TTC549 (cell line): ENCODE measurements around the gene GSE1.

Experiments
- FAIRE-seq: peaks from 2 replicates; lab custom pipeline; 2012; peaks lifted over from hg19 to GRCh38; lab: Jason Lieb, UNC

The GSE1 gene

DNA sequence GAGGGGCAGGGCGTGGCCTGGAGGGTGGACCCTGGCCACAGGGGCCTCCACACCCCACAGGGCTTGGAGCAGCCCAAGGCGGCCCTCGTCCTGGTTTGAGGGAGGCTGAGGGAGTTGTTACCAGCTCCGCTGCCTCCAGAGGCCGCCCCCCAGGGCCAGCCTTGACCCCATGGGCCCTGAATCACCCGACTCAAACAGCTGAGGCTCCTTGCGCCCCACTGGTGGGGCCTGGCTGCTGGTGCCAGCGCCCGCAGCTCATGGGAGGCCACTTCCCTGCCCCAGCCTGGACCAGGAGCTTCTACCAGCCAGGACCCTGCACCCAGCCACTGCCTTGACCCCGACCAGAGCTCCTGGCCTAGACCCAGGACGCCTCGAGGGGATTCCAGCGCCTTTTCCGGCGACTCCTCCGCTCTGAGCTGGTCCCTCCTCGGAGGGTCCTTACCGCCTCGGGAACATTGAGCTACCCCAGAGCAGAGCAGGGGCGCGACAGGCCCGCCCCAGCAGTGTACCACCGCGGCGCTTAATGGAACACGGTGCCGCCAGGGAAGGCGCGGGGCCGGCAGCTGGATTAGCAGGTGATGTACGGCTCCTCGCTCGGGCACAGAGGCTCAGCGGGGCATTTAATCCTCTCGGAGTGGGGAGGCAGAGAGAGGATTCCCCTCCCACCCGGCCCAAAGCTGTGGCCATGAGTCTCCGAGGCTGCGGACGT lies 37.2 kb downstream of the GSE1 start:
- no peak for FAIRE-seq

DNA sequence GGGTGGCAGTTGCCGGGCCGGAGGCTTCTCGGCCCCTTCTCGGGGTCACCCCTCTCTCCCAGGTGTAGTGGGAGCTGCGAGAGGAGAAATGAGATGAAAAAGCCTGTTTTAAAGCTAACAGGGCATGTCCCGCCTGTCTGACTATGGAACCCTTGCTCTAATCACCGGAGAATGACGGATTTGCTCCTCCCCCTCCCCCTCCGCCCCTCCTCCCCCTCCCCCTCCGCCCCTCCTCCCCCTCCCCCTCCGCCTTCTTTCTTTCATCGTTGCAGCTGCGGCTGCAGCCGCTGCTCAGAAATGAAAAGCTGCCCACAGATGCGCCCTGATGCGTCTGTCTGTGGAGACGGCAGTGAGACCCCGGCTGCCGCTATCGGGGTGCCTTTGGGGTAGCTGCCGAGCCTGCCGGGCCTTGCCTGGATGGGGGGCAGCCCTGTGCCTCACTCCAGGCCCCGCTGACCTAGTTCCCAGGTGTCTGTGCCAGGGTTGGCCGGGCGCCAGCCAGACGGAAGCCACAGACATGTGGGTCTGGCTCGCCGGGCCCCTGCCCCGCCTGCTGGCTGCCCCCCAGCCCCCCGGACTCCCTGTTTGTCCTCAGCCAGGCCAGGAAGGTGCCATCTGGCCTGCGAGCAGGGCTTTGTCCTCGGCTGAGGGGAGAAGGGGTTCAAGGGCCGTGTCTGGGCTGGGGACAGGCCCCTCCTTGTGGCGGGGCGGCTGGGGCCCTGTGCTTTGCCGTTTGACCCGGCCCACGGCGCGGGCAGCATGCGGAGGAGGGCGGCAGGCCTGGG lies 37.9 kb downstream of the GSE1 start:
- no peak for FAIRE-seq

DNA sequence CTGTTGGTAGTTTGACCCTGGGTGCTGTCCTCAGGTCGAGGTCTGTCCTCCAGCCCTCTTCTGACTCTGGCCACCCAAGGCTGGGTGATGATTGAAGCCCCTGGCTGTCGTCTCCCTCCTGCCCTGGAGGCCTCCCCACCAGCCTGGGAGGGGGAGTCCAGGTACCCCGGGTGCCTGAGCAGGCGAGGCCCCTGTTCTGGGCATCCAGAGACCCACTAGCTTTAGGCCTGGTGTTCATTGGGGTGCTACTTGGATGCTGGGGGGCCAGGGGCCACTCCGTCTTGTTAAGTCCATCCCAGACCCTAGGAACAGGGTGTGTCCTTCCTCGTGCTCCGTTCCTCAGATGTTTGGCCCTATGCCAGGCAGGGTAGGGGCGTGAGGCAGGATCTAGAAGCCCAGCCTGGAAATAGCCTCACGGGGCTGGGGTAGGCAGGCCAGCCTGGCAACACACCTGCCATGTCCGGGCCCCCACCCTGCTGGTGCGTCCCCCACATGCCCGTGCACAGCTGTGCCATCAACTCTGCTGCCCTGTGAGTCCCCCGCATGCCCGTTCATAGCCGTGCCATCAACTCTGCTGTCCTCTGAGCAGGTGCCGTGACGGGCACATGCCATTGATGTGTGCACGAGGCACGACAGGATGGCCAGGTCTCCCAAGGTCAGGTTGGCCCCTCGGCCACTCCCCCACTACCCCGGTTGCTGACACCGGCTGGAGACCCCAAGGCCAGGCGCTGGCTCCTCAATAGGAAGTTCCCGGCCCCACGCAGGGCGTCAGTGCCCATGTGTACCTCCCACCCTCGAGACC lies 38.7 kb downstream of the GSE1 start:
- no peak for FAIRE-seq

DNA sequence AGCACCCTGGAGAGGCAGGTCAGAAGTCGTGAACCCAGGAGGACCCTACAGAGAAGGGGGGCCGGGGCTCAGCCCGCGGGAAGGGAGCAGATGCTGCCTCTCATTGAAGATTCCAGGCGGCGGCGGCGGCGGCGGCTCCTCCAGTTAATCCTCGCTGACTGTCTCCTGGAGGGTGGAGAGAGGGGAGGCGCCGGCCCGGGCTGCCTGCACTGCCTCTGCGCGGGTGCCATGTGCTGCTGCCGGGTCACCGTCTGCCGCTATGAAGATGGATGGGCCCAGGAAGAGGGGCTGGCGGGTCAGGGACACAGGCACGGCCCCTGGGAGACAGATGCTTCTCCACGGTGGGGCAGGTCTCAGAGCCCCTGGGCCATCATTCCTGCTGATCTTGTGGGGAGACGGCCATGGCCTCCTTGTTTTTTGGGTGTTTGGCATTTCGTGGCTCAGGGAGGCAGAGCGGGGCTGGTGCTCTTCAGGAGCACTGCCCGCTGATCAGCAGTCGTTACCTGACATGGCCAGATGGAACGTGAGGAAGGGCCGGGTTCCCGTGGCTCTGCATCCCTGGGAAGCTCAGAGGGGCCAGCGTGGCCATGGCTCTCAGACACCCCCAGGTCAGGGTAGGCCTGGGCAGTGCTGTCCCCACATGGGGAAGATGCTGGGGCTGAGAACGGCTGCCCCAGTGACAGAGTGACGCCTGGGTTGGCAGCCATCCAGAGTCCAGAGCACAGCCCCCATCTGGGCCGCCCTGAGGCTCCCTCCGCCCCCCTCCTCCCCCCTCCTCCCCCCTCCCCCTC lies 39.5 kb downstream of the GSE1 start:
- no peak for FAIRE-seq

DNA sequence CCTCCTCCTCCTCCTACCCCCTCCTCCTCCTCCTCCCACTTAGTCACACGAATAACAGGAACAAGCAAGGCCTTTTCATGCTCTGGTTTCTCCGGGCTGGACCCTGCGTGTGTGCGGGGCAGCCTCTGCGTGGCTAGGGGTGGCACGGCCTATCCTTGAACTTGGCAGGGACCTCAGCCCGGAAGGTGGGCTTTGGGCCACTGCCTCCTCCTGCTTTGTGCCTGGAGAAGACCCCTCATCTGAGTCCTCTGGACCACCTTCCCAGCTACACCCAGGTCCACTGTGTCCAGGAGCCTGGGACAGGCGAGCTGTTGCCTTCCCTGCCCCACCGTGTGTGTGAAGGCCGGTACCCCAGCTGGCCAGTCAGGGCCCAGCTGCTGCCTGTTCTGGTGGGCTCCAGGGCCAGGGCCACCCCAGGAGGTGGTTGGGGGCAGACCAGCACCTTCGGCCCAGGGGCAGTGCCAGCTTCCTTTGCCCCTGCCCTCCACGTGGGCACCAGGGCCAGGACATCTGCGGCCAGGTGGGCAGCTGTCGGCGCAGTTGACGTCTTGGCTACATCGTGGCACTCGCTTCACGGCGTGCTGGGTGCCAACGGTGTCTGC lies 40.3 kb downstream of the GSE1 start:
- no peak for FAIRE-seq

DNA sequence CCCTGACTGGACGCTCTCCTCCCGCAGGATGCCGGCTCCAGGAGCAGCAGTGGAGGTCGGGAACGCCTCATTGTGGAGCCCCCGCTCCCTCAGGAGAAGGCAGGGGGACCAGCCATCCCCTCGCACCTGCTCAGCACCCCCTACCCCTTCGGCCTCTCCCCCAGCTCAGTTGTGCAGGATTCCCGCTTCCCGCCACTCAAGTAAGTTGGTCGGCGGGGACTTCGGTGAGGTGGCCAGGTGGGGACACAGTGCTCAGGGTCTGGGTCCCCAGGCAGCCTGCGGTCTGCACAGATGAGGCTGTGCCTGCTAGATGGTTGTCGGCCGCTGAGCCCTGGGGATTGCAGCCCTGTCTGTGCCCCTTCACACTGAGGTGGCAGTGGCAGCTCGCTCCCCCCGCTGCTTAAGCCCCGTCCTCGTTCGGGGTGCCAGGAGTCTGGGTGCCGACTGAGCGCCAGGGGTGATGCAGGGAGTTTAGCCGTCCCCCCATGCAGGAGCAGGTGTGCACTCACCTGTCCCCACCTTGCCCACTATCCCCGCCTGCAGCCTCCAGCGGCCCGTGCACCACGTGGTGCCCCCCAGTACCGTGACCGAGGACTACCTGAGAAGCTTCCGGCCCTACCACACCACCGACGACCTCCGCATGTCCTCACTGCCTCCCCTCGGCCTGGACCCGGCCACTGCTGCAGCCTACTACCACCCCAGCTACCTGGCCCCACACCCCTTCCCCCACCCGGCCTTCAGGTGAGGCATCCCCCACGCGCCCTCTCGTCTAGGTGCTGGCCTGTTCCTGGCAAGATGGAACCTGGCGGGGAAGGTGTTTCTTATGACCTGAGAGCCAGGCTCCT lies 41.4 kb downstream of the GSE1 start:
- FAIRE-seq: no peak

DNA sequence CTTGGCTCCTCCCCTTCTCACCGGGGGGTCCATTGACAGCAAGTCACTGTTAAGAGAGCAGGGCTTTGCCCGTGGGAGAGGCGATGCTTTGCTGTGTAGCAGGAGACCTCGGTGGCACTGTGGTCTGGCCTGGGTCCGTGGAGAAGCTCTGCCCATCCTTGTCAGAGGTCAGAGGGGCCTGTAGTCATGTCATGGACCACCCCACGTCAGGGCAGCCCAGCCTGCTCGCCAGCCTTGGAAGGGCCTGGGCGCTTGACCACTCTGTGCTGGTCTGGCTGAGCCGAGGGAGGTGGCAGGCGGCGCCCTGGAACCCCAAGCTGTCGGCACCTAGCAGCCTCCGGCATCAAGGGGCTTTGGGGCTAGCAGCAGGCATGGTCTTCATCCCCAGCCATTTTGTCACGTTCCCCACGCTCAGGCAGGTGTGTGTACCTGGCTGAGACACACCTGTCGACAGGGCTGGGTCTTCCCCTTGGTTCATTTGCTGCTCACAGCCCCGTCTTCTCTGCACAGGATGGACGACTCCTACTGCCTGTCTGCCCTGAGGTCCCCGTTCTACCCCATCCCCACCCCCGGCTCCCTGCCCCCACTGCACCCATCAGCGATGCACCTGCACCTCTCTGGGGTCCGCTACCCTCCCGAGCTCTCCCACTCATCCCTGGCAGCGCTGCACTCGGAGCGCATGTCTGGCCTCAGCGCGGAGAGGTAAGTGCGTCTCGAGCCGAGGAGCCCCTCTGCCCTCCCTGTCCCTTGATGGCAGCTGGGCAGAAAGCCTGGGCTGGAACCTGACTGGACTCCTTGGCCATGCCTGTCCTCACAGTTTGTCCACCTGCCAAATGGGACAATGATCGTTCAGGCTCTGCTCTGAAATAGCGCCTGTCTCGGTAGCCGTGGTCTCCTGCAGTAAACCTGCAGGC lies 42.4 kb downstream of the GSE1 start:
- FAIRE-seq: no peak

DNA sequence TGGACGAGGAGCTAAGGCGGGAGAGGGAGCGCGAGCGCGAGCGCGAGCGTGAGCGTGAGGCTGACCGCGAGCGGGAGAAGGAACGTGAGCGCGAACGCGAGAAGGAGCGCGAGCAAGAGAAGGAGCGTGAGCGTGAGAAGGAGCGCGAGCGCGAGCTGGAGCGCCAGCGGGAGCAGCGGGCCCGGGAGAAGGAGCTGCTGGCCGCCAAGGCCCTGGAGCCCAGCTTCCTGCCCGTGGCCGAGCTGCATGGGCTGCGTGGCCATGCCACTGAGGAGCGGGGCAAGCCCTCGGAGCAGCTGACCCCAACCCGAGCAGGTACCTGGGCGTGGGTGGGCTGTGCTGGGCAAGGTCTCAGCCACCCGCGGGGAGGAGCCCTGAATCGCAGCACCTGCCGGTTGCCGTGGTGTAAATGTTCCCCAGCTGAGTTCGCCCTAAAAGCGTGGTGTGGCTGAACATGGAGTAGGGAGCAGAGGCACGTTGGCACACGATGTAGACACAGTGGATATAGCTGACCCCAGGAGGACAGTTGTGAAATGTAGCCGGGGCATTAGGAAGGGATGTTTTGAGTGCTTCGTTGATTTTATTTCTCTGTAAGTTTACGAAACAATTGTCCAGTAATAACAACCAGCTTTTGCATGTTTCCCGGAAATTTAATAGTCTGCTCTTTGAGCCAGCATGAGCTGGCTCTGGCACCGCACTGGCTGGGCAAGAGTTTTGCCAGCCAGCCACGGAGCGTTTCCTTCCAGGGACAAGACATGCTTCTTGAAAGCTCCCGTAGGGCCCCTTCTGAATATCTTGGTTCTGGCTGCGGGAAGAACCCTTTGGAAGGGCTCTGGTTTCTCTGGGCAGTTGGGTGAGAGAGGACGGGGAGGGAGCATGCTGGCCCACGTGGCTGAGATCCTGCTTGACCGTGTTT lies 43.5 kb downstream of the GSE1 start:
- no peak for FAIRE-seq

DNA sequence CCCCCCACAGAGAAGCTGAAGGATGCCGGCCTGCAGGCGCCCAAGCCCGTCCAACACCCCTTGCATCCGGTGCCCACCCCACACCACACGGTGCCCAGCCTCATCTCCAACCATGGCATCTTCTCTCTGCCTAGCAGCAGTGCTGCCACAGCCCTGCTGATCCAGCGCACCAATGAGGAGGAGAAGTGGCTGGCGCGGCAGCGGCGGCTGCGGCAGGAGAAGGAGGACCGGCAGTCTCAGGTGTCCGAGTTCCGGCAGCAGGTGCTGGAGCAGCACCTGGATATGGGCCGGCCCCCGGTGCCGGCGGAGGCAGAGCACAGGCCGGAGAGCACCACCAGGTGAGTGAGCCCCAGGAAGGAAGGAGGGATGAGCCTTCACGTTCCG lies 44.1 kb downstream of the GSE1 start:
- FAIRE-seq: no peak

DNA sequence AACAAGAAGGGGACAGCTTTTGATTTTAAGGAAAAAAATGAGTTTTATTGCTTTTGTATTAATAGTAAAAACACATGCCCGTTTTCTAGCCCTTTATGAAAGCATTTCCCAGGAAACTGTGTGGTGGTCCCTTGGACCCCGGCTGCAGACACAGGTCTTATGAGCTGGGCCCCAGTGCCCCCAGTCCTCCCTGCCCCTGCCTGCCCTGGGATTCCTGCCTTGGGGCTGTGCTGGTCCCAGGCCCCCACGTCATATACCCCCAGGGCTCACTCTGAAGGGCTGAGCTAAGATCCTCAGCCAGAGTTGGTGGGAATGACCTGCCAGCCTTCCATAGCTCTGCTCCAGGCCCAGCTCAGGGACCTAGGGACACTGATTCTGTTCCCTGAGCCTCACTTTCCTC lies 44.9 kb downstream of the GSE1 start:
- FAIRE-seq: no peak

DNA sequence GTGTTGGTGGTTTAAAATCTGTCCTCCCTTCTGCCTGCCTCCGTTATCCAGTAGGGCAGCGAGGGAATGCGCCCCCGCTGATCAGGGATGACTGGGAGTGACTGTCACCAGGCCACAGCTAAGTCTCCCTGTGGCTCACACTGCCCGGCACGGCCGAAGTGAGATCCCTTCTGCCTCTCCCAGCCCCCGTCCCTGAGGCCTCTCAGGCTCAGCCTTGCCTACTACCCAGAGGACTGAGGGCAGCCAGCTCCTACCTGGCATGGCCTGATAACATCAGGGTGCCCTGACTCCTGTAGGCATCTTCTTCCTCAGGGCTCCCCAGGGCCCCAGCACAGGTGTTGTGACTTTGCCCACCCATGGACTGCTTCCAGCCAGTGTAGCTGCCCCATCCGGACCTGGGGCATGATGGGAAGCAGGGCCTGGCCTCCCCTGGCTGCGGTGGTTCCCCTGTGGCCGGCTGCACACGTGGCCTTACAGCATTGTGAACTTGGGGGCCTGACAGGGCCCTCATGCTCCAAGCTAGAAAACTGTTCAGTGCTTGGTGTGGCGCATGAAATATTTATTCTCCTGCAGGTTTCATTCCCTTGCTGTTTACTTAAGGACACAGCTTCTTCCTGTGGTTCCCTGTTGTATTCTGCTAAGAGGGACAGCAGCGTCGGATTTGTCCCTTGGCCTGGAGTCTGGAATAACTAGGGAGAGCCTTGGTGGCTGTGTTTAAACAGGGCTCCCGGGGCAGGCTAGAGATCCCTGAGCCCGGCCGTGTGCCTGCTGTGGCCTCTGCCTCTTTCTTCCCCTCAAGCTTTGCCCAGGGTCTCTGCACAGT lies 45.6 kb downstream of the GSE1 start:
- no peak for FAIRE-seq

DNA sequence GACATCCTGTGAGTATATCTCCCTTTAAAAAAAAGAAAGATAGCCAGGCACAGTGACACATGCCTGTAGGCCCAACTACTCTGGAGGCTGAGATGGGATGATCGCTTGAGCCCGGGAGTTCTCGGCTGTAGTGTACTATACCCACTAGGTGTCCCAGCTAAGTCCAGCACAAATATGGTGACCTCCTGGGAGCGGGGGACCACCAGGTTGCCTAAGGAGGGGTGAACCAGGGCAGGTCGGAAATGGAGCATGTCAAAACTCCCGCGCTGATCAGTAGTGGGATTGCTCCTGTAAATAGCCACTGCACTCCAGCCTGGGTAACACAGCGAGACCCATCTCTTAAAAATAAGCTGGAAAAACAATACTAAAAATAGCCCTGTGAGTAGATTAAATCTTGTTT lies 46.2 kb downstream of the GSE1 start:
- FAIRE-seq: no peak

DNA sequence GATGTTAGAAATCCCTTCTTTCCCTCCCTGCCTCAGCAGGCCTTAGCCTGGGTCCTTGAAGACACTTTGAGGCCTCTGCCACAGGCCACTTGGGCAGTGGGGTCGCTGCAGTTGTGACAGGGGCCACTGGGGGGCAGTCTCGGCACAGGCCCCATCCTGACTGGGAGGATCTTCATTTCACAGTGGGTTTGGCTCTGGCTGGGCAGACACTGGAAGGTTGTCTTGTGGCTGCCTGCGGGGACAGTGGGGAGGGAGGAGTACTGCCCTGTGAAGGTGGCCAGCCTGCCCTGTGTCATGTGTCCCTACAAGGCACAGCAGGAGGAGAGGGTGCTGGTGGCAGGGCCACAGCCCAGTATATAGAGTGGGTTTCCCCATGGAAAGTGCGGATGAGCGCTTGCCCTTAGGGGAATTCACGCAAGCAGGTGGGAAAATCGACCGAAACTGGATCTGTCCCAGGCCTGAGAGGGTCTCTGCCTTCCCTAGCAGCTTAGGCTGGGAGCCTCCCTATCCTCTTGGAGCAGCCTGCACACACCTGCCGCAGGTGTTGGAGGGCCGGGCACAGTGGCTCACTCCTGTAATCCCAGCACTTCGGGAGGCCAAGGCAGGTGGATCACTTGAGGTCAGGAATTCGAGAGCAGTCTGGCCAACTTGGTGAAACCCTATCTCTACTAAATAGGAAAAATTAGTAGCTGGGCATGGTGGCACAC lies 46.8 kb downstream of the GSE1 start:
- FAIRE-seq: no peak

DNA sequence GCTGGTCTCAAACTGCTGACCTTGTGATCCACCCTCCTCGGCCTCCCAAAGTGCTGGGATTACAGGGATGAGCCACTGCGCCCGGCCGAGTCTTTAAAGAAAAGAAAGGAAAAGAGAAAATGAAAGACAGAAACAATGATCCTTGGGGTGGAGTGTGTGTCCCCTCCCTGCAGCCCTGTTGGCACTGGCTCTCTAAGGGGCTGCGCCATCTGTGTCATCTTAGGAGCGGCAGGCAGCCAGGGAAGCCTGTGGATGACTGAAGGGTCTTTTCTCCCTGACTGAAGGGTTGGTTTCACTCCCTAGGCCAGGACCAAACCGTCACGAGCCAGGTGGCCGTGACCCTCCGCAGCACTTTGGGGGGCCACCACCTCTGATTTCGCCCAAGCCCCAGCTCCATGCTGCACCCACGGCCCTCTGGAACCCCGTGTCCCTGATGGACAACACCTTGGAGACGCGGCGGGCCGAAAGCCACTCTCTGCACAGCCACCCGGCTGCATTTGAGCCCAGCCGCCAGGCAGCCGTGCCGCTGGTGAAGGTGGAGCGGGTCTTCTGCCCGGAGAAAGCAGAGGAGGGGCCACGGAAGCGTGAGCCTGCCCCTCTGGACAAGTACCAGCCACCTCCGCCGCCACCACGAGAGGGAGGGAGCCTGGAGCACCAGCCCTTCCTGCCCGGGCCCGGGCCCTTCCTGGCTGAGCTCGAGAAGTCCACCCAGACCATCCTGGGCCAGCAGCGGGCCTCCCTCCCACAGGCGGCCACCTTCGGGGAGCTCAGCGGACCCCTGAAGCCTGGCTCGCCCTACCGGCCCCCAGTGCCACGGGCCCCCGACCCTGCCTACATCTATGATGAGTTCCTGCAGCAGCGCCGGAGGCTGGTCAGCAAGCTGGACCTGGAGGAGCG lies 48.0 kb downstream of the GSE1 start:
- no peak for FAIRE-seq

DNA sequence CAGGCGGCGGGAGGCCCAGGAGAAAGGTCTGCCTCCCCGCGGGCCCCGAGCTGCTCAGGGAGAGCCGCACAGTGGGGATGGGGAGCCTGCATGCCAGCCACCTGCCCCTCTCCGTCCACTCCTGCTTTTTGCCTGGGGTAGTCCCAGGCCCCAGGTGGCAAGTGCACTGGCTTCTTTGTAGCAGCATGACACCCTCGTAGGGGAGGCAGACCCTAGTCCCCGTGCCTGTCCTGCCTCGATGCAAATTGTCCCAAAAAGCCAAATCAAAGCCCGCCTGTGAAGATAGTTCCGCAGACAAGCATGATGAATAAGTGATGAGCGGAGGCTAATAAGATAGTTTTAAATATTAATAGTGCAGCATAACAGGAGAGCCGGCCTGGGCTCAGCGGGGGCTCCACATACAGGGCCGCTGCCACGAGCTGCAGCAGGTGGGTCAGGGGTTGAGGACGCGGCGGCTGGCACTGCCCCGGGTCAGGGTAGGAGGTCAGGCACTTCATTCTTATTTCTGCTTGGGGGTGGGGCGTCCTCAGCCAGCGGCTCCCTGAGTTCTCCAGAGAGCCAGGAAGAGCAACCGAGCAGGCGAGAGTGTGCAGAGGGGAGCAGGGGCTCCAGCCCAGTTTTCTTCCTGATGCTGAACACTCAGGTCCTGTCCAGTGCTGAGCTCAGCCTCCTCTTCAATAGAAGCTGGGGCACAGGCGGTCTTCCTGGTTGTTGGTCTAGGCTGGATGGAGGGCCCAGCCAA lies 48.8 kb downstream of the GSE1 start:
- no peak for FAIRE-seq

DNA sequence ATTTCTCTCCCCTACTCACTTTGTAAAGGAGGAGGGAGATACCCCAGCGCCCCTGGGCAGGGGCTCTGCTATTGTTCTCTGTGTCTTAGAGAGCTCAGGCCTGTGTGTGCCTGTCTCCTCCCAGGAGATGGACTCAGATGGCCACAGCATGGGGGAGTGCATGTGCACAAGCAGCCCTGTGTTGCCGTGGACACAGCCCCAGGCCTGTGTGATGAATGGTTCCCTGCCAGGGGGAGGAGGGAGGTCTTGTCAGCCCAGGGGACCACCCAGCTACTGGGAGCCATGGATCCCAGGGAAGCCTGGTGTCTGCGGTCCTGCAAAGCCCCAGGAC lies 49.3 kb downstream of the GSE1 start:
- FAIRE-seq: no peak
